SK-N-MC (cell line): ENCODE measurements around the gene HDGFL1.

ENCODE experiments used
- DNase-seq: peaks from one replicate; pipeline ENCODE4 v3.0.0-alpha.2; 2011; ENCODE audit warnings: low read depth, low spot score
- H3K27ac ChIP-seq: fragments of 200-600 bp; sonication (generic); 2 replicates; pipeline ENCODE4 v1.5.1; 2016; ENCODE audit warnings: mixed run types
- H3K36me3 ChIP-seq: fragments of 200-600 bp; sonication (generic); 2 replicates; pipeline ENCODE4 v1.6.1; 2017; ENCODE audit warnings: antibody characterized with exemption, low read length, mixed read lengths; ENCODE audit not compliant: insufficient read depth
- H3K4me3 ChIP-seq: fragments of 200-600 bp; sonication (generic); 2 replicates; pipeline ENCODE4 v1.5.1; 2016
- H3K9ac ChIP-seq: fragments of 200-600 bp; sonication (generic); 2 replicates; pipeline ENCODE4 v1.8.0; 2017; ENCODE audit warnings: mixed run types, mixed read lengths; ENCODE audit not compliant: insufficient read length
- H3K9me3 ChIP-seq: fragments of 200-600 bp; sonication (generic); 2 replicates; pipeline ENCODE4 v1.6.1; 2017; ENCODE audit warnings: low read depth, mild to moderate bottlenecking, antibody characterized with exemption, low read length, moderate library complexity, mixed read lengths
- EZH2 ChIP-seq: fragments of 200-600 bp; sonication (generic); IDR thresholded peaks from one replicate; pipeline ENCODE4 v1.6.1; 2017; ENCODE audit warnings: antibody characterized with exemption
- FOXP2 ChIP-seq: optimal IDR thresholded peaks from 2 replicates; pipeline ENCODE3; 2011; ENCODE audit warnings: mild to moderate bottlenecking, moderate library complexity; ENCODE audit not compliant: insufficient read depth; ENCODE audit errors: extremely low read length, control extremely low read depth
- POLR2AphosphoS5 ChIP-seq: IDR thresholded peaks from 2 replicates; pipeline ENCODE4 v1.6.1; 2012; ENCODE audit warnings: mild to moderate bottlenecking, low read depth, low read length, borderline replicate concordance

Gene HDGFL1

GRCh38 chr6:22582417-22583205 lies 13.2 kb downstream of the HDGFL1 start:
- DNase-seq = no peak
- H3K9me3 ChIP-seq = no peaks in the 10 kb centered on the region
- no peak overlapping the region for H3K27ac ChIP-seq
- H3K4me3 ChIP-seq = no peak overlapping the region
- TF ChIP-seq EZH2 (no peak), POLR2AphosphoS5 (no peak)
- no peaks in the 10 kb centered on the region for H3K36me3 ChIP-seq
- no peak overlapping the region for H3K9ac ChIP-seq

DNA sequence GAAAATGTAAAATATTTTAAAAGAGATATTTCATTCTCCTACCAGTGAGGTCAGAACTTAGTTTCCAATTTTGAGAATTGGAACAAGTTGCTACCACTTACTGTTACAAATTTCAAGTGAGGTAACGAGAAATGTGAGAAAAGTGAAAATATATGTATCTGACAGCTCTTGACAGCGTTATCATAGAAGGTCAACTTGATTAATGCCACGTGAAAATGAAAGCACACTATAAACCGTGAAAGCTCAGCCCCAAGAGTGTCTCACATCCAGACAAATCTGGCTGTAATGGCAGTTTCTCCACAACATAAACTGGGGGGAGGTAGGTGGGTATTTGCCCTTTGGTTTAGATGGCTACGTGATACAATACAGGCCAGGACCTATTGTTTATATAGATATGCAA lies 13.9 kb downstream of the HDGFL1 start:
- no peak for DNase-seq
- Histone ChIP-seq H3K27ac (no peak overlapping the region), H3K36me3 (no peaks in the 10 kb centered on the region), H3K9me3 (no peaks in the 10 kb centered on the region), H3K9ac (no peak overlapping the region), H3K4me3 (no peak overlapping the region)
- no peak for TF ChIP-seq POLR2AphosphoS5
- TF ChIP-seq EZH2 = no peak
- no peak for TF ChIP-seq FOXP2

- no peak for DNase-seq
- TF ChIP-seq POLR2AphosphoS5 = no peak
- no peak for TF ChIP-seq FOXP2
- no peak for TF ChIP-seq EZH2
- no peak overlapping the region for H3K4me3 ChIP-seq
- H3K9ac ChIP-seq = no peak overlapping the region
- H3K27ac ChIP-seq = no peak overlapping the region
- H3K36me3 ChIP-seq = no peaks in the 10 kb centered on the region
- H3K9me3 ChIP-seq = no peaks in the 10 kb centered on the region
These were observed 14.6 kb downstream of the HDGFL1 start for GRCh38 chr6:22583927-22584326.

GRCh38 chr6:22589118-22589517 lies 19.8 kb downstream of the HDGFL1 start:
- H3K9me3 ChIP-seq = no peaks in the 10 kb centered on the region
- no peak overlapping the region for H3K27ac ChIP-seq
- DNase-seq = no peak
- TF ChIP-seq EZH2 (no peak), FOXP2 (no peak), POLR2AphosphoS5 (no peak)
- H3K4me3 ChIP-seq = no peak overlapping the region
- no peak overlapping the region for H3K9ac ChIP-seq
- H3K36me3 ChIP-seq = no peaks in the 10 kb centered on the region

GRCh38 chr6:22590423-22590822 lies 21.1 kb downstream of the HDGFL1 start:
- DNase-seq = no peak
- no peaks in the 10 kb centered on the region for H3K9me3 ChIP-seq

DNA sequence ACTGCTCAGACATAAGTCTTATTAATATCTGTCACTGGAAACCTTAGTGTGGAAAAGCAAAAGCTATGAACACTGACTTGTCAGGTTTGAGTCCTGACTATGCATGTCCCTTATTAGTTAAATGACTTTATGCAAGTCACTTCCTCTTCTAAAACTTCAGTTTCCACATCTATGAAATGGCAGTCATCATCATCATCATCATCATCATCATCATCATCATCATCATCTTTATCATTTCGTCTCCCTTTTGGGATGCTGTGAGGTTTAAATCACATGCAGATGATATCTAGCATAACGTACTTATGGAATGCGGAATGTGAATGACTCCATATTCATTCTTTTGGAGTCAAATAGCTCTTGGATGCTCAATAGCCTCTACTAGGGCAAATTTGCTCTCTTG lies 24.5 kb downstream of the HDGFL1 start:
- Histone ChIP-seq H3K9me3 (no peaks in the 10 kb centered on the region), H3K4me3 (no peak overlapping the region), H3K36me3 (no peaks in the 10 kb centered on the region), H3K9ac (no peak overlapping the region), H3K27ac (no peak overlapping the region)
- TF ChIP-seq EZH2 (no peak), POLR2AphosphoS5 (no peak), FOXP2 (no peak)
- DNase-seq = no peak

More at GRCh38 chr6:22590423-22590822, 21.1 kb downstream of the HDGFL1 start:
- Histone ChIP-seq H3K4me3 (no peak overlapping the region), H3K27ac (no peak overlapping the region), H3K9ac (no peak overlapping the region), H3K36me3 (no peaks in the 10 kb centered on the region)
- no peak for TF ChIP-seq EZH2
- no peak for TF ChIP-seq FOXP2
- TF ChIP-seq POLR2AphosphoS5 = no peak

DNA sequence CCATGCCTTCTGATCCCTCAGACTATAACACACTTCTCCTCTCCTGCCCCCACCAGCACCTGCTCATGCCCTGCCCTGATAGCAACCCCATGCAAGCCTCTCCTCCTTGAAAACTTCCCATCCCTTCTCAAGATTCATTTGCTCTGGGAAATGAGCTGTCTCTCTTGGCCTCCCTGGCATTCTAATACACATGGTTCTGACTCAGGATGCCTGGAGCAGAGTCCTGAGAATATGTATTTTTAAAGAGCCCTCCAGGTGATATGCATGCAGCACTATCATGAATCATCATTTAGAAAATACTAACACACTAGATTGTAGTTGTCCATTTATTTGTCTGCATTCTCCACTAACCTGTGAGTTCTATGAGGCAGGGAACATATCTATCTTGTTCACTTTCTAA lies 26.6 kb downstream of the HDGFL1 start:
- no peaks in the 10 kb centered on the region; the same call in 1 of the 2 replicates for H3K9me3 ChIP-seq
- TF ChIP-seq POLR2AphosphoS5 (no peak), FOXP2 (no peak), EZH2 (no peak)
- DNase-seq = no peak
- H3K36me3 ChIP-seq = no peaks in the 10 kb centered on the region
- H3K4me3 ChIP-seq = no peak overlapping the region
- H3K9ac ChIP-seq = no peak overlapping the region
- no peak overlapping the region for H3K27ac ChIP-seq

DNA sequence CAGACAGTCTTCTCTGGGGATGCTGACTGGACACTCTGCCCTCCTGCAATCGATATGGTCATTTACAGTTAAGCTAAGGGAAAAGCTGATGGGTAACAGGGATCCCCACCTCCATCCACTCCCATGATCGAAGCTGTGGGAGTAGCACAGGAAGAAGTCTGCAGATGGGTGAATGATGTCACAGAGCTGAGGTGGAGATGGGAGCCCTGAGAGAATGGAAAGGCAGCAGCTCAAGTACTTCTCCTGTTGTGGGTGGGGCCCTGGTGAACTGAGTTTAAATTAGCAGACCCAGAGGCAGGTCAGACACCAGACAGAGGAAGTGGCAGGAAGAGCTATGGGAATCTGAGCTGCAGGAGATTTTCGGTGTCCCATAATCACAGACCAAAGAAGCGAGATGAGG lies 29.0 kb downstream of the HDGFL1 start:
- Histone ChIP-seq H3K27ac (no peak overlapping the region), H3K9me3 (no peaks in the 10 kb centered on the region; the same call in 1 of the 2 replicates), H3K9ac (no peak overlapping the region), H3K4me3 (no peak overlapping the region), H3K36me3 (no peaks in the 10 kb centered on the region)
- TF ChIP-seq FOXP2 (no peak), EZH2 (no peak)
- no peak for DNase-seq

DNA sequence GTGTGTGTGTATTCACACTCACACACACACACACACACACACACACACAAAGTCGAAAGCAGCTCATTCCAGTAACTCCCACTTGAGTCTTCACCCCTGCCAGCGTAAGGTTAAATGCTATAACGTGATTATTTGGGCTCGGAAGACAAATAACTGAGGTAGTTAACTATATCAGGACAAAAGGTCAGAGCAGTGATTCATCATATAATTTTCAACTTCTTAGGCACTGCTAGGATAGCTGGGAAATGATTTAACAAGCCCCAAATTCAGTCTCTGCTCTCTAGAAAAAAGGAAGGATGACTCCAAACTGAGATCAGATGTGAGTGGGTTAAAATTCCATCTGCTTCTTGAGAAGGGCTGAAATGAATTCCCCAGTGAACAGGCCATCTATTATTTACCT lies 30.7 kb downstream of the HDGFL1 start:
- TF ChIP-seq EZH2 = no peak
- no peak for TF ChIP-seq POLR2AphosphoS5
- TF ChIP-seq FOXP2 = no peak
- Histone ChIP-seq H3K4me3 (no peak overlapping the region), H3K9ac (no peak overlapping the region), H3K9me3 (no peaks in the 10 kb centered on the region; the same call in 1 of the 2 replicates), H3K36me3 (no peaks in the 10 kb centered on the region), H3K27ac (no peak overlapping the region)
- DNase-seq = no peak
